SK-N-SH (cell line): Measurements from ENCODE around the gene MAPK8IP1.

Source experiments
- CTCF ChIP-seq: fragments of 200-600 bp; sonication (generic); IDR thresholded peaks from 2 replicates; pipeline ENCODE4 v1.6.1; 2017; ENCODE audit warnings: antibody characterized with exemption, mild to moderate bottlenecking, moderate library complexity
- EP300 ChIP-seq, 2 experiments: IDR thresholded peaks; 2 replicates each; pipeline versions ENCODE4 v1.4.0 to v1.6.1; 2012; ENCODE audit warnings: borderline replicate concordance in 1 of 2, low read depth in 1 of 2, low read length in 1 of 2
- POLR2AphosphoS5 ChIP-seq: IDR thresholded peaks from 2 replicates; pipeline ENCODE4 v1.6.1; 2012; ENCODE audit warnings: low read depth, low read length
- REST ChIP-seq: IDR thresholded peaks from 2 replicates; pipeline ENCODE4 v1.6.1; 2012; ENCODE audit warnings: mild to moderate bottlenecking, low read depth, low read length, moderate library complexity
- SIN3A ChIP-seq: IDR thresholded peaks from 2 replicates; pipeline ENCODE4 v1.6.1; 2012; ENCODE audit warnings: low read depth, mild to moderate bottlenecking, low read length, moderate library complexity, borderline replicate concordance

GRCh38 chr11:45906096-45906682 lies 20.7 kb downstream of the MAPK8IP1 start:
- TF ChIP-seq CTCF (no peak), POLR2AphosphoS5 (no peak), SIN3A (no peak), REST (no peak), EP300 (IDR thresholded peaks at IDR 0.05; ENCODE audit: borderline replicate concordance in 1 of 2, low read depth in 1 of 2, low read length in 1 of 2) (no peak)
